Globus pallidus (tissue), 1 donor: Measurements from ENCODE around the gene LASP1.
"Not testable (repeated sequence)": the region's sequence is repeated elsewhere in the genome, so short reads cannot be mapped to it uniquely, and the experiment has no call there.

Source experiments
- DNase-seq: peaks from one replicate; pipeline ENCODE4 v3.0.0-alpha.2; 2015; ENCODE audit warnings: low spot score

The LASP1 gene

DNA sequence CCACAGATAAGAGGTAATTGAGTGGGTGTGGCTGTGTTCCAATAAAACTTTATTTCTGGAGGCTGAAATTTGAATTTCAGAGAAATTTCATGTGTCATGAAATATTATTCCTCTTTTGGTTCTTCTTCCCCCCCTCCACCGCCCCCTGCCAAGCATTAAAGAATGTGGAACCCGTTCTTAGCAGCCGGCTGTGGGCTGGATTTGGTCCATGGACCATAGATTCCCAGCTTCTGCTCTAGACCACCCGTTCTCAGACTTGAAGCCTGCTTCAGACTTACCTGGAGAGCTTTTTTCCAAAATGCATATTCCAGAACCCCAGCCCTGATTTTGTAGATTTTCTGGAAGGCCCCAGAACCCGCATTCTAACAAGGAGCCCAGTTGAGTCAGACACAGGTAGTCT lies 40.5 kb downstream of the LASP1 start:
- DNase-seq, result no peak

DNA sequence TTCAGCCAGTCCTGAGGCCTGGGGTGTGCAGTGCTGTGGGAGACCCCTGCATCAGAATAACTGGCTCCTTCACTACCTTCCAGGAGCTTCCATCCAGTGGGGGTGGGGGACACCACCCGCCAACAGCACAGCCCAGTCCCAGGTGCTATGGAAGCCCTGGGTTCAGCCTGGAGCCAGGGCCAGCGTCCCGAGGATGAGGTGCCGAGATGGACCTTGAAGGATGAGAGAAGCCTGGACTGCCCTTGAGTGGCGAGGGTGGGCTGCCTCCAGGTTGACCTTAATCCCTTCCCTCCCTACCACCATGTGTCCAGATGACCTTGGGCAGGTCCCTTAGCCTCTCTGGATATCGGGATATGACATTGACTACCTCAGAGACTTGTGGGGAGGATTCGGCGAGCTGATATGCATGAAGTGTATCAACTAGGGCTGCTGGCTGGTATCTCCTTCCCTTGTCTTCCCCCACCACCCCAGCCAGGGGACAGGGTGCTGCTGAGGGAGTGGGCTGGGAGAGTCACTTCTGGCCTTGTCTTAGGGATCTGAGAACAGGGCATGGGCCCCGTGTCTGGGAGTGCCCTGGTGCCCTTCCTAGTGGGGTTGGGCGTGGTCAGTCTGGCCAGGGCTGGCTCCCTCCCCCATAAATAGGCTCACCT lies 41.3 kb downstream of the LASP1 start:
- DNase-seq, result no peak

DNA sequence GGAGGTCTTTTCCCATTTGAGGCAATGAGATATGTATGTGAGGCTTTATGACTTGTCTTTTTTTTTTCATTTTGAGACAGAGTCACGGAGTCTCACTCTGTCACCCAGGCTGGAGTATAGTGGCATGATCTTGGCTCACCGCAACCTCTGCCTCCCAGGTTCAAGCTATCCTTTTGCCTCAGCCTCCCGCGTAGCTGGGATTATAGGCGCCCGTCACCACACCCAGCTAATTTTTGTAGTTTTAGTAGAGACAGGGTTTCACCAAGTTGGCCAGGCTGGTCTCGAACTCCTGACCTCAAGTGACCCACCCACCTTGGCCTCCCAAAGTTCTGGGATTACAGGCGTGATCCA lies 41.8 kb downstream of the LASP1 start:
- not testable (repeated sequence) for DNase-seq

DNA sequence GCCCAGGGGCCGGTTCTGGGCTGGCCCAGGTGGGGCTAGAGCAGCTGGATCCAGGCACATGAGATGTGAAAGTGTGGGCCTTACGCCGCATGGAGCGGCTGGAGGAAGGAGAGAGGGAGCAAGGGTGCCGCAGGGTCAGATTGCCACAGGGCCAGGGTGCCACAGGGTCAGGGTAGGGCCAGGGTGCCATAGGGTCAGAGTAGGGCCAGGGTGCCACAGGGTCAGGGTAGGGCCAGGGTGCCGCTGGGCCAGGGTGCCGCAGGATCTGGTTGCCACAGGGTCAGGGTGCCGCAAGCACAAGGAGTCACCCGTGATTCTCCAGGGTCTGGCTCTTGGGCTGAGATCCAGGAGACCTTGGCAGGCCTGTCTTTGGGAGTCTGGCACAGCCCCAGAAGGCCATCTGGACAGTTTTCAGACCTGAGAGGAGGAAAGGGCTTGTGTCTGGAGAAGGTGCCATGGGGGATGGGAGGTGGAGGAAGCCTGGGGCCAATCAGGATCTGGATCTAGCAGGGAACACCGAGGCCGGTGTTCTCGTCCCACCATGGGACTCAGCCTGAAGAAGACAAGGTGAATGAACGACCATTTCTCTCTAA lies 42.5 kb downstream of the LASP1 start:
- no peak for DNase-seq

DNA sequence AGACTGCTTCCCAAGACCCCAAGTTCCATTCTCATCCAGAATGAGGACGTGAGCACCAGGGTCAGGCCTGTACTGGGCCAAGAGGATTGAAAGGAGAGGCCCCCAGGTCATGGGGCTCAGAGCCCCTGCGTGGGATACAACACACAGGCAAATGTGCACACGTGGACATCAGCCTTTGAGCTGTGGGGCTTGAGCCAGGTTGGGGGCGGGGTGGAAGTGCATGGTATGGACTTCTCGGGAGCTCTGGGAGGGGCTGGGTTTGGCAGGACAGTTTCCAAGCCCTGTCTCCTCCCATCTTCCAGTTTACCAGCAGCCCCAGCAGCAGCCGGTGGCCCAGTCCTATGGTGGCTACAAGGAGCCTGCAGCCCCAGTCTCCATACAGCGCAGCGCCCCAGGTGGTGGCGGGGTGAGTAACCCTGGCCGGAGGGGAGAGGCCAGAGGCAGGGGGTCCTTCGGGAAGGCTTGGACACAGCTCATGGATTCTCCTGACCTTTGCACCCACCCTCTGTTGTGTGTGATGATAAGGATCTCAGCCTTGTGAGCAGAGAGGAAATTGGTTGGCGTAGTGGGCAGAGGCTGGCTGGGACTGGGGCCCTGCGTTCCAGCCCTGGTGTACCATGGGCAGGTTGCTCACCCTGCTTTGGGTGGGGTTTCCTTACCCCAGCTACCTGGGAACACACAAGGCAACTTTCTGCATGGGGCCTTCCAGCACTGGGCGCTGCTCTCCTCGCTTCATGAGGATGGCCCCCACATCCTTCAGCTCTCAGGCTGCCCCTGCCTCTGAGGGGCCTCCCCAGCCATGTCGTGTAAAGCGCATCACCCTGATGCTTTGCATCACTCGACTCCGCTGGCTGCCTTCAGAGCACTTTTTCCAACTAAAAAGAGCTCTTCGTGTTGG lies 45.1 kb downstream of the LASP1 start:
- no peak for DNase-seq

DNA sequence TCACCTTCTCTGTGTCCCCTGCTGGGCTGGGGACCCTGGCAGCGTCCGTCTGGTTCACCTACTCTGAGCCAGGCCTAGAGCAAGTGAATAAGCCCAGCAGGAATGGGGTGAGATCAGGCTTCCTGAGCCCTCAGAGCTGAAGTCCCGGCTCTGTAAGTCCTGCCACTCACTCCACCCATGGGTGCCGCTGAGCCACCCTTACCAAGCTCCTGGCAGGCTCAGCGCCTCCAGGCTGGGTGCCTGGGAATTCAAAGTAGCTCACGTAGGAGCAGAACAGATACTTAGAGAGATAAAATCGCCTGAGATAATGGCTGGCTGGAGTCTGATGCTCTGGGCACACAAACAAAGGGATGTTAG lies 45.8 kb downstream of the LASP1 start:
- no peak for DNase-seq

DNA sequence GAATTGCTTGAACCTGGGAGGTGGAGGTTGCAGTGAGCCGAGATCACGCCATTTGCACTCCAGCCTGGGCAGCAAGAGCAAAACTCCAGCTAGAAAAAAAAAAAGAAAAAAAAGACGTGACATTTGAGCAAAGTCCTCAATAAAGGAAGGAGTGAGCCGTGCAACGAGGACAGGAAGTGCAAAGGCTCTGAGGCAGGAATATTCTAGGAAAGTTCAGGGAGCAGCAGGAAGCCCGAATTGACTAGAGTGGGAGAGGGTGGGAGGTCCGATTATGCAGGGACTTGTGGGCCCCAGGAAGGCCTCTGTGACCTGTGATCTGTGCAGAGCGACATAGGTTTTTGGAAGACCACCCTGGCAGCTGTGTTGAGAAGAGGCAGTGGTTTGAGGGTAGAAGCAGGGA lies 46.9 kb downstream of the LASP1 start:
- DNase-seq, result no peak

DNA sequence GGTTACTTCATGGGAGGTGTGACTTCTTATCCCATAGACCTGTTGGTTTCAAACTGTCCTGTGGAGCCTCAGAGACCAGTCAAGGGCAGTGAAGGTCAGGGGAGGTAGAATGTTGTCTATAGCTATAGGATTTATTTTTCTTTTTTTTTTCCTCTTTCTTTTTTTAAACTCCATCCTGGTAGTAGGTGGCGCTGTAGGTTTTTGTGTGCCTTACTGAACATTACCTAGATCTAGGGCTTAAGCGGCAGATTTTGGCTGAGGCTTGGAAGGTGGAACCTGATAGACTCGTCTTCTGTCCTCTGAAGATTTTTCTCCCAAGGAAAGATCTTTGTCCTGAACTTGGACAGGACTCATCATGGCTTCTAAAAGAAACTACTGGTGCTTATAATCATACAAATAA lies 47.4 kb downstream of the LASP1 start:
- DNase-seq, result no peak

DNA sequence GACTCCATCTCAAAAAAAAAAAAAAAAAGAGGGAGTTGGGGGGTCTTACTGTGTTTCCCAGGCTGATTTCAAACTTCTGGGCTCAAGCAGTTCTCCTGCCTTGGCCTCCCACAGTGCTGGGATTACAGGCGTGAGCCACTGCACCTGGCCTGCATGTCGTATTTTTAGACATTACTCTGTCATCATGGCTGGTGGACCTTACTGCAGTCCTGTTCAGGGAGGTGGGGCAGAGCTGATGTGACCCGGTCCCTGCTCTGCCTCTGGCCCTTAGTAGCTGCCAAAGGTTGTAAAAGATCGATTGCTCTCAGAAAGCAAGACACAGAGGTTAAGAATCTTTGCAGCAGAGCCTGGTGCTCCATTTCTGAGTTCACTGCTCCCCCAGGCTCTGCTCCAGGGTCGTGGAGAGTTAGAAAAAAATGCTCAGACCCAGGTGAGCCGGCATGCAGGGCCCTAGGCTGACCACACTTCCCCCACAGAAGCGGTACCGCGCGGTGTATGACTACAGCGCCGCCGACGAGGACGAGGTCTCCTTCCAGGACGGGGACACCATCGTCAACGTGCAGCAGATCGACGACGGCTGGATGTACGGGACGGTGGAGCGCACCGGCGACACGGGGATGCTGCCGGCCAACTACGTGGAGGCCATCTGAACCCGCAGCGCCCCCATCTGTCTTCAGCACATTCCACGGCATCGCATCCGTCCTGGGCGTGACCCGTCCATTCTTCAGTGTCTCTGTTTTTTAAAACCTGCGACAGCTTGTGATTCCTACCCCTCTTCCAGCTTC lies 48.5 kb downstream of the LASP1 start:
- no peak for DNase-seq

DNA sequence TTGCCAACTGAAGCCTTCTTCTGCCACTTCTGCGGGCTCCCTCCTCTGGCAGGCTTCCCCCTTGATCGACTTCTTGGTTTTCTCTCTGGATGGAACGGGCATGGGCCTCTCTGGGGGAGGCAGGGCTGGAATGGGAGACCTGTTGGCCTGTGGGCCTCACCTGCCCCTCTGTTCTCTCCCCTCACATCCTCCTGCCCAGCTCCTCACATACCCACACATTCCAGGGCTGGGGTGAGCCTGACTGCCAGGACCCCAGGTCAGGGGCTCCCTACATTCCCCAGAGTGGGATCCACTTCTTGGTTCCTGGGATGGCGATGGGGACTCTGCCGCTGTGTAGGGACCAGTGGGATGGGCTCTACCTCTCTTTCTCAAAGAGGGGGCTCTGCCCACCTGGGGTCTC lies 49.1 kb downstream of the LASP1 start:
- no peak for DNase-seq

DNA sequence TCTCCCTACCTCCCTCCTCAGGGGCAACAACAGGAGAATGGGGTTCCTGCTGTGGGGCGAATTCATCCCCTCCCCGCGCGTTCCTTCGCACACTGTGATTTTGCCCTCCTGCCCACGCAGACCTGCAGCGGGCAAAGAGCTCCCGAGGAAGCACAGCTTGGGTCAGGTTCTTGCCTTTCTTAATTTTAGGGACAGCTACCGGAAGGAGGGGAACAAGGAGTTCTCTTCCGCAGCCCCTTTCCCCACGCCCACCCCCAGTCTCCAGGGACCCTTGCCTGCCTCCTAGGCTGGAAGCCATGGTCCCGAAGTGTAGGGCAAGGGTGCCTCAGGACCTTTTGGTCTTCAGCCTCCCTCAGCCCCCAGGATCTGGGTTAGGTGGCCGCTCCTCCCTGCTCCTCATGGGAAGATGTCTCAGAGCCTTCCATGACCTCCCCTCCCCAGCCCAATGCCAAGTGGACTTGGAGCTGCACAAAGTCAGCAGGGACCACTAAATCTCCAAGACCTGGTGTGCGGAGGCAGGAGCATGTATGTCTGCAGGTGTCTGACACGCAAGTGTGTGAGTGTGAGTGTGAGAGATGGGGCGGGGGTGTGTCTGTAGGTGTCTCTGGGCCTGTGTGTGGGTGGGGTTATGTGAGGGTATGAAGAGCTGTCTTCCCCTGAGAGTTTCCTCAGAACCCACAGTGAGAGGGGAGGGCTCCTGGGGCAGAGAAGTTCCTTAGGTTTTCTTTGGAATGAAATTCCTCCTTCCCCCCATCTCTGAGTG lies 49.6 kb downstream of the LASP1 start:
- no peak for DNase-seq

DNA sequence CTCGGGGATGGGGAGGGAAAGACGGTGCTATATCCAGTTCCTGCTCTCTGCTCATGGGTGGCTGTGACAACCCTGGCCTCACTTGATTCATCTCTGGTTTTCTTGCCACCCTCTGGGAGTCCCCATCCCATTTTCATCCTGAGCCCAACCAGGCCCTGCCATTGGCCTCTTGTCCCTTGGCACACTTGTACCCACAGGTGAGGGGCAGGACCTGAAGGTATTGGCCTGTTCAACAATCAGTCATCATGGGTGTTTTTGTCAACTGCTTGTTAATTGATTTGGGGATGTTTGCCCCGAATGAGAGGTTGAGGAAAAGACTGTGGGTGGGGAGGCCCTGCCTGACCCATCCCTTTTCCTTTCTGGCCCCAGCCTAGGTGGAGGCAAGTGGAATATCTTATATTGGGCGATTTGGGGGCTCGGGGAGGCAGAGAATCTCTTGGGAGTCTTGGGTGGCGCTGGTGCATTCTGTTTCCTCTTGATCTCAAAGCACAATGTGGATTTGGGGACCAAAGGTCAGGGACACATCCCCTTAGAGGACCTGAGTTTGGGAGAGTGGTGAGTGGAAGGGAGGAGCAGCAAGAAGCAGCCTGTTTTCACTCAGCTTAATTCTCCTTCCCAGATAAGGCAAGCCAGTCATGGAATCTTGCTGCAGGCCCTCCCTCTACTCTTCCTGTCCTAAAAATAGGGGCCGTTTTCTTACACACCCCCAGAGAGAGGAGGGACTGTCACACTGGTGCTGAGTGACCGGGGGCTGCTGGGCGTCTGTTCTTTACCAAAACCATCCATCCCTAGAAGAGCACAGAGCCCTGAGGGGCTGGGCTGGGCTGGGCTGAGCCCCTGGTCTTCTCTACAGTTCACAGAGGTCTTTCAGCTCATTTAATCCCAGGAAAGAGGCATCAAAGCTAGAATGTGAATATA lies 50.8 kb downstream of the LASP1 start:
- no peak for DNase-seq

DNA sequence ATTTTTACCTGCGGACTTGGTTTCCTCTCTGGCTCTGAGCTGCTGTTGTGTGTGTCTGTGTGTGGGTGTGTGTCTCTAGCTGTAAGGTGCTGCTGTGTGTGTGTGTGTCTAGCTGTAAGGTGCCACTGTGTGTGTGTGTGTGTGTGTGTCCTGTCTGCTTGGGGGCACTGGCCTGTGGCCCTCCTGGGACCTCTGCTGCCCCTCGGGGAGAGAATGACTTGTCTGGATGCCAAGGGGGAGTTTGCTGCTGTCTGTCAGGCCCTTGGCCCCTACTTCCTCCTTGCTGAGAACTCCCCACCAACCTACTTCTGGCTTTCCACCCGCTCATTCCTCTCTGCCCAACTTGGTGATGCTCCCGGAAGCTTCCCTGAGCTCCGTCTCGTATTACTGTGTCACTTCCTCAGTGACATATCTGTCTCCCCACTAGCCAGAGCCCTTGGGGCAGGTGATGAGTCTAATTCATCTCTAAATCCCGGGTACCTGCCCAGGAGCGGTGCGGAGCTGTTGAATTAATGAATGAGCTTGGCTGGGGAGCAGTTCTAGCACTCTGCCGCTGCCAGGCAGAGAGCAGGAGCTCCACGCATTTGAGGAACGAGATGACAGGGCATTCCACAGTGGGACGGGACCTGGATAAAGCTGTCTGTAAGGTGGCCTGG lies 52.0 kb downstream of the LASP1 start:
- no peak for DNase-seq

DNA sequence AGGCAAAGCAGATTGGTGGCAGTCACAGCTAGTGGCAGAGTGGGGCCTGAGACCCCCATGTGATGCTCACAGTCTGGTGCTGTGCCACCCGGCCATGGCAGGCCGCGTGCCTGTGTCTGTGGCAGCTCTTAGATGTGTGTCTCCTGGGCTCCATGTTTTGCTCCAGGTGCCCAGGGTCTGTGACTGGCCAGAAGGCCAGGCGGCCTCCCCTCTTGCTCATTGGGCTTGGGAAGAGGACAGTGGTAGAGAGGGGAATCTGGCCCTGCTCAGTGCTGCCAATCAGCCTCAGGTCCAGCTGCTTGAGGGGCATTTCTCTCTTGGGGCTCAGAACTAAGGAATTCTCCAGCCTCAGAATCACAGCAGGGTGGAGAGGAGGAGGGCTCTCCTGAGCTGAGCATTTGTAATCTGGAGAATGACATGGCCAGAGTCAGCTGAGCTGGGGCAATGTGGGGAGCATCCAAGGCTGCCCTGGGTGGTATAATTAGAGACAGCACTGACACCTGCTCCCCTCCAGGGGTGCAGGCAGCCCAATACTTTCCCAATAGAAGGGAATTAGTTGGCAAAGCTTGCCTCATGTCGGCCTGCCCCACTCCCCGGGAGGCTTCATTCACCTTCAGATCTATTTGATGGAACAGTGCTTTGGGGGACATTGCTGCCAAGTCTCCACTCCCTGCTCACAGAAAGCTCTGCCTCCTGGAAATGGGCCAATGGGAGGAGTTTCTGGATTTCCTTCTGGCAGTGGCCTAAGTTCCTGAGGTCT lies 52.9 kb downstream of the LASP1 start:
- DNase-seq, result peak; percentile 49

DNA sequence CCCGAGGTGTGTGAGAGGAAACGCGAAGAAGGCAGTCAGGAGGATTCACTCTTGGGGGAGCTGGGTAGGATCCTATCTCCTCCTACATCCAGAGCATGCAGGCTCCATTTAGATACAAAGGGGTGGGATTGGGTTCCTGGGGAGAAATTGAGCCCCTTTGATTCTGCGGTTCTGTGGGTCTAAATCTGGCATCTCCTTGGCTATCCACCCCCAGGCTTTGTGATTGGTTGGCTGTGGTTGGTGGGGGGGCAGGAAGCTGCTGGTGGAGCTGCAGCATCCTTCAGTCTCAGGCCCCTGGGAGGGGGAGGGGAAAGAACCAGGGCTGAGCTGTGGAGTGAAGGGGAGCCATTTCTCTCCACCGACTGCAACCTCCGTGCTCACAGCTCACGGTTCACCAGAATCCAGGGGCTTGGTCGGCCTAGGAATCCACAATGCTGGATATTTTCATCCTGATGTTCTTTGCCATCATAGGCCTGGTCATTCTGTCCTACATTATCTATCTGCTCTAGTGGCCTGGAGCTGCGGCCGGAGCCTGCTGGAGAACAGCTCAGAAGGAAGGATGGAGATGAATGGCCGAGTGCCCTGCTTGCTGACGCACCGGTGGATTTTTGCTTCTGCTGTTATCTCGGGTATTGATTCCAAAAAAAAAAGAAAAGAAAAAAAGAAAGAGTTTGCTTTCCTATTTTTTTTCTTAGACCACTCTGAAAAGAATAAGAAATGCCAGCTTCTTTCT lies 55.6 kb downstream of the LASP1 start, which contains the start of gene LASP1NB:
LASP1NB (plus strand) TSS at position 352 of the 733 bp plus-strand sequence.
- peak; percentile 92 for DNase-seq

DNA sequence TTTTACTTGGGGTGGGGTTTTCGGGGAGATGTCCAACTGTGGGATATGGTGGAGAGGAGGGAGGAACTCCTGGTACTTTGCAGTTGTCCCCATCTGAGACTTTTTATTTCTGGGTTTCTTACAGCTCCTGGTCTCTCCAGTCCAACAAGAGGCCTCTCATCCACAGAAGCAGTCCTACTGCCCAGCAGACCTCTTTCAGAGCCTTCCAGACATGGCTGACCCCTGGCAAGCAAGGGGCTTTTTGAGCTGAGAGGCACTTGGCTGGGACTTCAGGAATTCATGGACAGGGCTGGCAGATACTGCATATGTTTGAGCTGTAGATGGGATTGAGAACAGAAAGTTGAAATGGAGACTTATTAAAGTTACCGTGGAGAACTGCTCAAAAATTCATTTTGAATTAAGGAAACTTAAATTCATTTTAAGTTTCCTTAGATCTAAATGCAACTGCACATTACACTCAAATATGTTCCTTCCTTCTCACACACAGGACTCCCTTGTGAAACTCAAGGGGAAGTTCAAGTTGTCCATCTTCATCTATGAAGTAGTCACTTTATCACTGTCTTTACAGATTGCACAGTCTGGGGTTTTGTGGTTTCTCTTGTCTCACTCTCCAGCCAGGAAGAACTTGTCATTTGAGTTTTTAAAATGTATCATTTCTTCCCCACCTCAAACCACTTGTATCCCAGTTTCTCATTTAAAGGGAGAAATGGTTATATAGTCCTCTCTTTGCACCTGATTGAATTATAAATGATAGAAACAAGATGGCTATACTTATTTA lies 56.6 kb downstream of the LASP1 start:
- DNase-seq, result peak; percentile 39

DNA sequence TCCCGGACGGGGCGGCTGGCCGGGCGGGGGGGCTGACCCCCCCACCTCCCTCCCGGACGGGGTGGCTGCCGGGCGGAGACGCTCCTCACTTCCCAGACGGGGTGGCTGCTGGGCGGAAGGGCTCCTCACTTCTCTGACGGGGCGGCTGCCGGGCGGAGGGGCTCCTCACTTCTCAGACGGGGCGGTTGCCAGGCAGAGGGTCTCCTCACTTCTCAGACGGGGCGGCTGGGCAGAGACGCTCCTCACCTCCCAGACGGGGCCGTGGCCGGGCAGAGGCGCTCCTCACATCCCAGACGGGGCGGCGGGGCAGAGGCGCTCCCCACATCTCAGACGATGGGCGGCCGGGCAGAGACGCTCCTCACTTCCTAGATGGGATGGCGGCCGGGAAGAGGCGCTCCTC lies 60.9 kb downstream of the LASP1 start:
- DNase-seq, result not testable (repeated sequence)

DNA sequence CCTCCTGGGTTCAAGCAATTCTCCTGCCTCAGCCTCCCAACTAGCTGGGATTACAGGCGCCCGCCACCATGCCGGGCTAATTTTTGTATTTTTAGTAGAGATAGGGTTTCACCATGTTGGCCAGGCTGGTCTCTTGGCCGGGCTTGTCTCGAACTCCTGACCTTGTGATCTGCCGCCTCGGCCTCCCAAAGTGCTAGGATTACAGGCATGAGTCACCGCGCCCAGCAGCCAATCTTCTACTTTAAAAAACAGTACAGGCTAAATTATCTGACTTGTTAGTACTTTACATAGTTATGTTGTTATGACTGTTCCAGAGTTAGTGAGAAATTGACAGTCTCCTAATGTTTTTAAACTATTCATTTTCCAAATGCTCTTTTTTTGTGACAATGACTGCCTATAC lies 64.1 kb downstream of the LASP1 start:
- DNase-seq, result not testable (repeated sequence)
